SJSA1 (cell line): ENCODE data around the gene TMEM129. TPM values are rescaled to one million over a fixed set of nuclear protein-coding genes. Genes with fewer than 3 reads are reported as not detected.
"Not testable (repeated sequence)": the region's sequence is repeated elsewhere in the genome, so short reads cannot be mapped to it uniquely, and the experiment has no call there.

Experiments
- DNase-seq, 2 experiments: peaks; one replicate each; pipeline ENCODE4 v3.0.0-alpha.2; 2015 to 2020; ENCODE audit warnings: low spot score in 2 of 2, low read depth in 1 of 2
- H3K27ac ChIP-seq: fragments of 250-450 bp; sonication (Bioruptor Pico); 2 replicates; pipeline ENCODE4 v1.5.1; 2020; ENCODE audit warnings: mild to moderate bottlenecking, moderate library complexity
- H3K27me3 ChIP-seq: fragments of 250-450 bp; sonication (Bioruptor Pico); replicated peaks from 2 replicates; pipeline ENCODE4 v1.5.1; 2020; ENCODE audit warnings: mild to moderate bottlenecking, moderate library complexity
- H3K36me3 ChIP-seq: fragments of 250-450 bp; sonication (Bioruptor Pico); 2 replicates; pipeline ENCODE4 v1.5.1; 2020; ENCODE audit warnings: mild to moderate bottlenecking
- H3K4me1 ChIP-seq: fragments of 250-450 bp; sonication (Bioruptor Pico); replicated peaks from 2 replicates; pipeline ENCODE4 v1.6.1; 2021; ENCODE audit warnings: mild to moderate bottlenecking
- H3K4me3 ChIP-seq: fragments of 250-450 bp; sonication (Bioruptor Pico); 2 replicates; pipeline ENCODE4 v1.5.1; 2020; ENCODE audit warnings: mild to moderate bottlenecking
- H3K9me3 ChIP-seq: fragments of 250-450 bp; sonication (Bioruptor Pico); replicated peaks from 2 replicates; pipeline ENCODE4 v1.5.1; 2020; ENCODE audit warnings: mild to moderate bottlenecking
- total RNA-seq: library from RNA; depleted of rRNA; stranded (reverse); fragments of >200 nt; shearing (Covaris generic); gene quantifications from 2 replicates; pipeline ENCODE4 v1.2.3, GENCODE V29; 2014; rRNA removed

Gene TMEM129
- total RNA-seq, 1 experiment from 2014 or later = 14.7 TPM

DNA sequence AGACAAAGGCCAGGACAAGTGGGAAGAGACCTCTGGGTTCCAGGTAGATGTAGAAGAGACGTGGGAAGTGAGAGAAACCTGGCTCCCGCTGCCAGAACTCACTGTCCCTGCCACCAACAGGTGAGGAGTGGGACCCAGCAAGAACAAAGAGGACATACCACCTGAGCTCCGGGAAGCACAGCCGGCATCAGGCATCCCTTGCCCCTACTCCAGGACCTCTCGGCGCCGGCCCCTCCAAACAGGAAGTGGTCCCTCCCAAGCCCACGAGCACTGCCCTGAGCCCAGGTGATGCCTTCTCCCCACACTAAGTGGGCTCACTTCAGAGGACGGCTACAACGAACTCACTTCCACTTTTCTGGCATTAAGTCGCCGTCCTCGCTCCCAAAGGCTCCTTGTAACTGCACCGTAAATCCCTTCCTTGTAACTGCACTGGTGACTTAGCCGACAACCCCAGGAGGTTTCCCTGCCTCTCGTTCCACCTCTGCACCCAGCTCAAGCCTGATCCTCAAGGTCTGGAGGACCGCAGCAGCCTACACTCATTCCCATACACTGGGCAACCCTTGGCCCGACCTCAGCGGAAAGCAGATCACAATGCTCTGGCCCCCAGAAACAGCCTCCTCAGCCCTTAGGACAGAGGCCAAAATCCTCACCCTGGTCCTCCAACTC lies 45.9 kb downstream of the TMEM129 start:
- Histone ChIP-seq H3K27me3 (no peaks in the 10 kb centered on the region), H3K4me1 (no peaks in the 10 kb centered on the region), H3K9me3 (no peaks in the 10 kb centered on the region), H3K36me3 (no peaks in the 10 kb centered on the region), H3K27ac (no peak overlapping the region), H3K4me3 (no peak overlapping the region)
- DNase-seq = no peak

DNA sequence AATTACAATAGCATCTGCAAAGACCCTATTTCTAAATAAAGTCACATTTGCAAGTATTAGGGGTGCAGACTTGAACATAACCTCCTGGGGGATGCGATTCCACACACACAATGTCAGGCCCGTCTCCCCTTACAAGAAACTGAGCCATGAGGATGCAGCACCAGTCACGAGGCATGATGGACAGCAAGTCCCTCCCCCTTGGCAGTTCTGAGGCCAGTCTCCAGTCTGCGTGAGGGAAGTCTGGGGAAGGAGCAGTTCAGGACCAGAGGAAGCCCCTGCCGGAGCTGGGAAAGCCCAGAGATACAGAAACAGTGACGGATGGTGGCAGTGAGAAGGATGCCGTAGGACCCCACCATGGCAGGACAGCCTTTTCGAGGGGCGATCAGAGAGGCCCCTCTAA lies 46.4 kb downstream of the TMEM129 start:
- Histone ChIP-seq H3K27ac (no peak overlapping the region), H3K9me3 (no peaks in the 10 kb centered on the region), H3K36me3 (no peaks in the 10 kb centered on the region), H3K27me3 (no peaks in the 10 kb centered on the region), H3K4me1 (no peaks in the 10 kb centered on the region), H3K4me3 (no peak overlapping the region)
- no peak for DNase-seq

DNA sequence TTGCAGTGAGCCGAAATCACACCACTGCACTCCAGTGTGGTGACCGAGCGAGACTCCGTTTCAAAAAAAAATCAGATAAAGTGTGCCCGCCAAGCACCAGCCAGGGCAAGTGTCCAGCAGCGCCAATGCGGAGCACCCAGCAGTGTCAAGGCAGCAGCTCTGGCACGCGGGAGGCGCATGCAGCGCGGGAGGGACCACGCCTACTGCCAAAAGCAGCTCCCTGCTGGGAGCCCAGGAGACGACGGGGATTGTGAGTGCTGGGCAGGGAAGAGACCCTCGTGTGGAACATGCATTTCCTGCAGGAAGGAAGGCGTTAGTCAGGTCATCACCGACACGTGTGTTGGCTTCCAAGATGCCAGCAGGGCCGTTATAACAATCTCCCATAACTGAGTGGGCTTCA lies 47.5 kb downstream of the TMEM129 start:
- no peaks in the 10 kb centered on the region for H3K27me3 ChIP-seq
- no peaks in the 10 kb centered on the region for H3K9me3 ChIP-seq
- H3K27ac ChIP-seq = no peak overlapping the region
- DNase-seq = no peak
- no peak overlapping the region for H3K4me3 ChIP-seq
- H3K36me3 ChIP-seq = no peaks in the 10 kb centered on the region
- no peaks in the 10 kb centered on the region for H3K4me1 ChIP-seq

DNA sequence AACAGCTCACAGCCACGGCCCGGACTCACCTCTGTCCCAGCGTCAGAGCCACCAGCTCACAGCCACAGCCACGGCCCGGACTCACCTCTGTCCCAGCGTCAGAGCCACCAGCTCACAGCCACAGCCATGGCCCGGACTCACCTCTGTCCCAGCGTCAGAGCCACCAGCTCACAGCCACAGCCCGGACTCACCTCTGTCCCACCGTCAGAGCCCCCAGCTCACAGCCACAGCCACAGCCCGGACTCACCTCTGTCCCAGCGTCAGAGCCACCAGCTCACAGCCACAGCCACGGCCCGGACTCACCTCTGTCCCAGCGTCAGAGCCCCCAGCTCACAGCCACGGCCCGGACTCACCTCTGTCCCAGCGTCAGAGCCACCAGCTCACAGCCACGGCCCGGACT lies 50.1 kb downstream of the TMEM129 start:
- H3K27ac ChIP-seq, DNase-seq, H3K9me3 ChIP-seq, H3K4me1 ChIP-seq, H3K4me3 ChIP-seq, H3K36me3 ChIP-seq, H3K27me3 ChIP-seq: not testable (repeated sequence)

DNA sequence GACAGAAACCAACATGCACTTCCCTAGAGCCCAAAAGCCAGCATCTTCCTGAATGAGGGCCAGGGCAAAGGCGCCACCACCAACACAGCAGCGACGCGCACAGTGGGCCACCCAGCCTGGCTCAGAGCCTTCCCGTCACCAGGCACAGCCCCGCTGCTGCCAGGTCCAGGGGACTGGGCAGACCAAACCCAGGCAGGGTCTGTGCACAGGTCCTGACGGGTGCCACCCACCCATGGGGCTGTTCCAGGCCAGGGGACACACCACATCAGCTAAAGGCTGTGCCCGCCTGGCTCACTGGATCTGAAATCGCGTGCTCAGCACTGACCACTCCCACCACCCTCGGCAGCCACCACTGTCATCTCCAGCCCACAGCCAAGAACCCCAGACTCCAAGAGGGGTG lies 50.8 kb downstream of the TMEM129 start:
- DNase-seq = no peak
- Histone ChIP-seq H3K4me1 (no peaks in the 10 kb centered on the region), H3K4me3 (no peak overlapping the region), H3K27ac (no peak overlapping the region), H3K36me3 (no peaks in the 10 kb centered on the region), H3K9me3 (no peaks in the 10 kb centered on the region), H3K27me3 (no peaks in the 10 kb centered on the region)

DNA sequence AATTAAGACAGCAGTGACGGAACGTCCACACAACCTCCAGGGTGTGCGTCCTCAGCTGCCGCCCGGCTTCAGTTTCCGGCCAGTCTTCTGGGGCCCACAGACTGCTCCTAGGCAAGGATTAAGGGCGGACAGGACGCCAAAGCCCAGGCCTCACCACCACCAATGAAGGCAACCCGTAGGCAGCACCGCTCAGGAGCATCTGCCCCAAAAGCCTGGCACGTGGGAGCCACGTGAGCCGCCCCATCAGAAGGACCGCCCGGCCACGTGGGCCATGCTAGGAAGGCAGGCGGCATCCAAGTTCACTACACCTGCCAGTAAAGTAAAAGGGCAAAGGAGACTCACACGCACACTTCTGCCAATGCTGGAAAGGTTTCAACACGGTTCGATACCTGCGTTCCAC lies 51.3 kb downstream of the TMEM129 start:
- no peak overlapping the region for H3K27ac ChIP-seq
- no peak overlapping the region for H3K4me3 ChIP-seq
- no peaks in the 10 kb centered on the region for H3K27me3 ChIP-seq
- DNase-seq = no peak
- no peaks in the 10 kb centered on the region for H3K36me3 ChIP-seq
- no peaks in the 10 kb centered on the region for H3K9me3 ChIP-seq
- H3K4me1 ChIP-seq = no peaks in the 10 kb centered on the region

DNA sequence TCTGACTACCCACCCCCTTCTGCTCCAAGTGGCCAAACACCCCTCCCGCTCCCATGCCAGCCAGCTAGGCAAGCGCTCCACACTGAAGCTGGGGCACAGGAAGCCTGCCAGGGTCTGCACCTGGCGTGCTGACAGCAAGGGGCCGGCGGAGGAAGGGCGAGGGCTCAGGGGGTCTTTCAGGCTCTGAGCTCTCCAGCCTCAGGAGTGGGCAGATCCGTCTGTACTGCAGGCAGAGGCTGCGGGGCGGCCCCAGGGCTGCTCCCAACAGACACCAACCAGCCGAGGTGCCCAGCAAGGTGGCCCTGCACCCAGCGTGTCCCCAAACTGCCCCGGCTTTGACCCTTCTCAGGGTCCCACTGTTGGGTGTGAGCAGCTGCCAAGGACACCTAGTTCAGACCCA lies 51.9 kb downstream of the TMEM129 start:
- Histone ChIP-seq H3K4me3 (no peak overlapping the region), H3K27ac (no peak overlapping the region), H3K4me1 (no peaks in the 10 kb centered on the region), H3K36me3 (no peaks in the 10 kb centered on the region), H3K27me3 (no peaks in the 10 kb centered on the region), H3K9me3 (no peaks in the 10 kb centered on the region)
- DNase-seq = no peak

DNA sequence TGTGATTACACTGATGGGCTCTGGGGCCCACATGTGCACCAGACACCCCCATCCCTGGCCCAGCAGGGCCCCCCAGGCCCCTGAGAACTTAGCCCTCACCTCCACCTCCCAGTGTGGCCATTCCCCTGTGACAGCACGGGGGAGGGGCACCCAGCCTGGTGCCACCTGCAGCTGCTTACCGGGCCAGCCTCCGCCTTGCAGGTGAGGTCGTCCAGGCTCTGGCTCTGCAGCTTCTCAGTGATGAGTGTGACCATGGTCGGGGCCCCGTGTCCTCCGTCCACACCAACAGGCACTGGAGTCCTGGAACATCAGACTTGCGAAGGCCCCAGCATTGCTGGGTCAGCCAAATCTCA lies 52.7 kb downstream of the TMEM129 start:
- Histone ChIP-seq H3K27me3 (no peaks in the 10 kb centered on the region), H3K36me3 (no peaks in the 10 kb centered on the region), H3K4me1 (no peaks in the 10 kb centered on the region), H3K4me3 (no peak overlapping the region), H3K9me3 (no peaks in the 10 kb centered on the region), H3K27ac (no peak overlapping the region)
- no peak for DNase-seq

DNA sequence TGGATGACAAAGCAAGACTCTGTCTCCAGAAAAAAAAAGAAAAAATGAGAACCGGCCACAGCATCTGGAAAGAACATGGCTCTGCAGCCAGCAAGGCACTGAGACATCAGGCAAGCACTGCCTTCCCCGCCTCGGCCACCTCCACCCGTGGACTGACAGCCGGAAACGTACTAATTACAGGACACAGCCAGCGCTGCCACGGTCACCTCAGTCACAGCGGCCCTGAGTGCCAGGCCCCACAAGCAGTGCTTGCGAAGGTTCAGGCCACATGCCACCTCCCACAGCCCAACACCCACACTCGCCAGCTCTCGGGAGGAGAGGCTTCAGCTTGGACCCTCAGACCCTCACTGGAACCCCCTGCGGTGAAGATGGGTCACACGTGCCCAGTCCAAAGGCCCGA lies 53.9 kb downstream of the TMEM129 start:
- H3K27ac ChIP-seq = no peak overlapping the region

DNA sequence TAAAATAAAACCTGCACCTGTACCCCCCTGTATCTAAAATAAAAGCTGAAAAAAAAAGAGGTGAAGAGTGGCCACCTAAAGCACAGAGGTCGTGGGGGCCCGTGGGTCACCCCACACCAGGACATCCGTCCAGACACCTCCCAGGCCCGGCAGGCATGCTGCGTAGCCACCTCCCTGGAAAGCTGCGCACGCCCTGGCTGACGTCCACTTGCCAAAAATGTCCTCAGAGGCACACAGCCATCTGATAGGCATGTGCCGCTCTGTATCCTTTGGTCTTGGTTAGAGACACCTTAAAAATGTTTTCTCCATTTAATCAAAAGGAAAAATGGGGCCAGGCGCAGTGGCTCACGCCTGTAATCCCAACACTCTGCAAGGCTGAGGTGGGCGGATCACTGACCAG lies 54.7 kb downstream of the TMEM129 start:
- no peak for DNase-seq
- no peaks in the 10 kb centered on the region for H3K27me3 ChIP-seq
- H3K9me3 ChIP-seq = no peaks in the 10 kb centered on the region

More for the DNA sequence above, 53.9 kb downstream of the TMEM129 start:
- Histone ChIP-seq H3K4me3 (no peak overlapping the region), H3K9me3 (no peaks in the 10 kb centered on the region), H3K36me3 (no peaks in the 10 kb centered on the region), H3K4me1 (no peaks in the 10 kb centered on the region), H3K27me3 (no peaks in the 10 kb centered on the region)
- no peak for DNase-seq

More for the DNA sequence above, 54.7 kb downstream of the TMEM129 start:
- Histone ChIP-seq H3K27ac (no peak overlapping the region), H3K36me3 (no peaks in the 10 kb centered on the region), H3K4me3 (no peak overlapping the region), H3K4me1 (no peaks in the 10 kb centered on the region)

Other genes with a start within 250 kb of the TMEM129 start
- 0.39 TPM in 1 of 2 replicates, not detected in the other for gene FAM53A, start 37.0 kb downstream of the TMEM129 start, total RNA-seq
- 92.3 and 102 TPM in 2 replicates for gene SLBP, start 9.0 kb downstream of the TMEM129 start, total RNA-seq
- gene TACC3, start 198 bp upstream of the TMEM129 start, total RNA-seq = 19.2 and 21.5 TPM in 2 replicates
- gene FGFR3, start 72.0 kb upstream of the TMEM129 start, total RNA-seq = 10.2 and 13.8 TPM in 2 replicates
- 13.1 and 18.6 TPM in 2 replicates for gene LETM1, start 134.8 kb upstream of the TMEM129 start, total RNA-seq
- gene NSD2, start 150.1 kb upstream of the TMEM129 start, total RNA-seq = 35.9 and 39.0 TPM in 2 replicates